Erythroblast (primary cell): ENCODE results near the gene HNRNPR.
A peak's percentile ranks its signal among the peaks of the same experiment; 100 is the strongest.
"Not testable (repeated sequence)": the region's sequence is repeated elsewhere in the genome, so short reads cannot be mapped to it uniquely, and the experiment has no call there.

Experiments
- DNase-seq, 2 experiments: peaks; one replicate each; lab custom pipeline; 2025; lab: John Stamatoyannopoulos, UW
- GATA1 ChIP-seq: IDR thresholded peaks from 2 replicates; pipeline ENCODE4 v1.6.1; 2011; ENCODE audit warnings: low read depth, mild to moderate bottlenecking, control low read depth, low read length, moderate library complexity
- POLR2A ChIP-seq: IDR thresholded peaks from 2 replicates; pipeline ENCODE4 v1.6.1; 2011; ENCODE audit warnings: mild to moderate bottlenecking, low read length

HNRNPR gene

GRCh38 chr1:23276531-23276930, 67.6 kb downstream of the HNRNPR start:
- TF ChIP-seq GATA1, result no peak
- TF ChIP-seq POLR2A, result no peak
- DNase-seq, result no peak

GRCh38 chr1:23274134-23274505, 70.0 kb downstream of the HNRNPR start:
- TF ChIP-seq GATA1, result no peak
- no peak for TF ChIP-seq POLR2A
- no peak for DNase-seq

- TF ChIP-seq GATA1 (no peak), POLR2A (no peak)
- DNase-seq, result peak in 1 of 2 experiments; percentile 19
These were observed 70.5 kb downstream of the HNRNPR start for GRCh38 chr1:23273450-23274133.

GRCh38 chr1:23263380-23263887, 80.7 kb downstream of the HNRNPR start:
- no peak for DNase-seq
- TF ChIP-seq POLR2A, result no peak
- TF ChIP-seq GATA1, result no peak

GRCh38 chr1:23258082-23258481, 86.0 kb downstream of the HNRNPR start:
- DNase-seq, result not testable (repeated sequence)

GRCh38 chr1:23257371-23257770, 86.7 kb downstream of the HNRNPR start:
- DNase-seq, result not testable (repeated sequence)
